Uterus (tissue), 2 donors: ENCODE data around the gene NECTIN2.

Experiments used
- POLR2A ChIP-seq, 2 donors: fragments of 450-650 bp; IDR thresholded peaks; one replicate each; pipeline ENCODE4 v1.6.1; 2016; ENCODE audit warnings: antibody characterized with exemption in 2 of 2, mild to moderate bottlenecking in 1 of 2, moderate library complexity in 1 of 2
- TF ChIP-seq, protein P1 (sequence below), 4 experiments: fragments of 200-600 bp in 2 of 4; fragments of 450-650 bp in 2 of 4; sonication (generic) in 2 of 4; IDR thresholded peaks; one replicate each; pipeline ENCODE4 v1.5.1; 2016 to 2019; ENCODE audit warnings: antibody characterized with exemption in 4 of 4, mild to moderate bottlenecking in 2 of 4, moderate library complexity in 1 of 4

- TF ChIP-seq, protein P1, sequence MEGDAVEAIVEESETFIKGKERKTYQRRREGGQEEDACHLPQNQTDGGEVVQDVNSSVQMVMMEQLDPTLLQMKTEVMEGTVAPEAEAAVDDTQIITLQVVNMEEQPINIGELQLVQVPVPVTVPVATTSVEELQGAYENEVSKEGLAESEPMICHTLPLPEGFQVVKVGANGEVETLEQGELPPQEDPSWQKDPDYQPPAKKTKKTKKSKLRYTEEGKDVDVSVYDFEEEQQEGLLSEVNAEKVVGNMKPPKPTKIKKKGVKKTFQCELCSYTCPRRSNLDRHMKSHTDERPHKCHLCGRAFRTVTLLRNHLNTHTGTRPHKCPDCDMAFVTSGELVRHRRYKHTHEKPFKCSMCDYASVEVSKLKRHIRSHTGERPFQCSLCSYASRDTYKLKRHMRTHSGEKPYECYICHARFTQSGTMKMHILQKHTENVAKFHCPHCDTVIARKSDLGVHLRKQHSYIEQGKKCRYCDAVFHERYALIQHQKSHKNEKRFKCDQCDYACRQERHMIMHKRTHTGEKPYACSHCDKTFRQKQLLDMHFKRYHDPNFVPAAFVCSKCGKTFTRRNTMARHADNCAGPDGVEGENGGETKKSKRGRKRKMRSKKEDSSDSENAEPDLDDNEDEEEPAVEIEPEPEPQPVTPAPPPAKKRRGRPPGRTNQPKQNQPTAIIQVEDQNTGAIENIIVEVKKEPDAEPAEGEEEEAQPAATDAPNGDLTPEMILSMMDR (IDR thresholded peaks at IDR 0.05) = no peak
- no peak for TF ChIP-seq POLR2A (IDR thresholded peaks at IDR 0.05)
Observed at GRCh38 chr19:44875666-44876451, 29.8 kb downstream of the NECTIN2 start.
